NCI-H1436 treated with DMSO at 0.1 percent for 48 hours (cell line): ENCODE measurements around the gene LANCL1.
A peak's percentile ranks its signal among the peaks of the same experiment; 100 is the strongest.

Experiments
- DNase-seq: peaks from one replicate; lab custom pipeline; 2025; lab: John Stamatoyannopoulos, UW

The LANCL1 gene, protein sequence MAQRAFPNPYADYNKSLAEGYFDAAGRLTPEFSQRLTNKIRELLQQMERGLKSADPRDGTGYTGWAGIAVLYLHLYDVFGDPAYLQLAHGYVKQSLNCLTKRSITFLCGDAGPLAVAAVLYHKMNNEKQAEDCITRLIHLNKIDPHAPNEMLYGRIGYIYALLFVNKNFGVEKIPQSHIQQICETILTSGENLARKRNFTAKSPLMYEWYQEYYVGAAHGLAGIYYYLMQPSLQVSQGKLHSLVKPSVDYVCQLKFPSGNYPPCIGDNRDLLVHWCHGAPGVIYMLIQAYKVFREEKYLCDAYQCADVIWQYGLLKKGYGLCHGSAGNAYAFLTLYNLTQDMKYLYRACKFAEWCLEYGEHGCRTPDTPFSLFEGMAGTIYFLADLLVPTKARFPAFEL

DNA sequence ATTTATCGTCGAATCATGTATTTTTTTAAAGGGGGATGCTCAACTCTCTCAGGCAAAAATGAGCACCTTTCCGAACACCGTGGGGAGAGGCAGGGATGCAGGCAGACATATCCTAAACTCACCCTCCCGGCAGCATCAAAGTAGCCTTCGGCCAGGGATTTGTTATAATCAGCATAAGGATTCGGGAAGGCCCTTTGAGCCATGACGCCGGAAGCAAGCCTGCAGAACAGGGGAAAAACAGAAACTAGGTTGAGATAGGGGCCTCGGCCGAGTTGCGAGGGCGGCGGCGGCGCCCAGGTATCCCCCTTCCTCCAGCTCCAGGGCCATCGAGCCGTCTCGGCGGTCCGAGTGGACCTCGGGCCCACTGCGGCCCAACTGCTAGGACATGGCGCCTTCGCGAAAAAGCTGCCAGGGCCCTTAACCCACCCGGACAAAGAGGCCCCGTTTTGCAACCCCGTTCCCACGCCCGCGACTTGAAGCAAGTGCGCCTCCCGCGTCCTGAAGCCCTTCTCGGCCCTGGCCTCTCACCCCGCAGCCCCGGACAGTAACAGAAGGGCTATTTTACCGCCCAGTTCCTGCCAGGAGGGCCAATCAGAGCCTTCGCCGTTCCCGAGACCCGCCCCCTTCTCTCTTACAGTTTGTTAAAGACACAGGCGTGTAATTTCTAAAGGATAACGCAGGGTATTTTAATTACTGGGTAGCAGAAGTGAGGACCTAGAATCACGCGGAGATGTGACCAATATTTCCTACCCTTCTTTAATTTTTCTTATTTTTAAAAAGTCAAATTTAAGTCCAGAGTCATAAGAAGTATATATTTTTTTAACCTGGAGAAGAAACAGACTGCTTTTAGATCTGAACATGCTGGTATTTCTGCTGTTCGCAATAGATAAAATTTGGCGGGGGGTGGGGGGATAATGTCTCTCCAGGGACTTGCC lies at the start of gene LANCL1:
LANCL1 (minus strand) TSS at position 566 of the 935 bp plus-strand sequence; CDS start at position 203, 363 bp downstream.
- peak; percentile 74 for DNase-seq

DNA sequence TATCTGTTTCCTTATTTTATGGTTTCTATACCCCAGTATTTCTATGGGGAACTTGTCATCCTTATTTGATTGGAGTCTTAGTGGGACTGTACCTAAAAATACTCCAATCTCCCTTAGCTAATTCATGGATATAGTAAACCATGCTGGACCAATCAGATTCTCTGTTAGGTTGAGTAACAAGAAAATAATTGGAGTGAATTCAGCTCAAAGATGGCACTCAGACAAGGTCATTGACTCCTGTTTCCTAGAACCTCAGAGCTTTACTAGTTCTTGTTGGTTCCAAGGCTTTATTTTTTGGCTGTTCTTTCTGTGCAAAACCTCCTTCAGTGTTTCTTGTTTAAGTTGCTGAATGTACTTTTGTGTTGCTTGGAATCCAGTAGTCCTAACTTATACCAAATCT lies 48.0 kb upstream of the LANCL1 start:
- no peak for DNase-seq

DNA sequence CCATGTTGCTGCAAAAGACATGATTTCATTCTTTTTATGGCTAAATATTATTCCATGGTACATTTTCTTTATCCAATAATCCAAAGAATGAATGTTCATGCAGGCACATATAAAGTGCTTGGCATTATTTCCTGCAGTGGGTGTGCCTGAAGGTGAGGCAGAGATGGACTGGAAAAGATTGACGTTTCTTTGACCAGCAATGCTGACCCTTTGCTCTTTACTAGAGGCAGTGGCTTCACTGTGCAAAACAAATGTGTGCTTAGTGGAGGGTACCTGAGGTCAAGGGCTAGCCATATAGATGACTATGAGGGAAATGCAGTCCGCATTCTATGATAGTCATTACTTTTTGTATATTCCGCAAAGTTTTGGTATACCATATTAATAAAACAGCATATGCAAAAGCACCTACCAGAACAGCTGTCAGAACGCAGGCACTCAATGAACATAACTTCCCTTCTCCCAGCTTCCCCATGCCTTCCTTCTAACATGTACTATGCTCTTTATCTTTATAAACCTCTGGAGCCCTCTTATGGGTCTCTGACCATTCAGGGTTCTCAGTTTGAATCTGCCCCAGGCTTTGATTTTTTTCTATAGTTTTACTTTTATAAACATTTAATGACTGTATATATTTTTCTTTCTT lies 47.2 kb upstream of the LANCL1 start:
- DNase-seq, result no peak

DNA sequence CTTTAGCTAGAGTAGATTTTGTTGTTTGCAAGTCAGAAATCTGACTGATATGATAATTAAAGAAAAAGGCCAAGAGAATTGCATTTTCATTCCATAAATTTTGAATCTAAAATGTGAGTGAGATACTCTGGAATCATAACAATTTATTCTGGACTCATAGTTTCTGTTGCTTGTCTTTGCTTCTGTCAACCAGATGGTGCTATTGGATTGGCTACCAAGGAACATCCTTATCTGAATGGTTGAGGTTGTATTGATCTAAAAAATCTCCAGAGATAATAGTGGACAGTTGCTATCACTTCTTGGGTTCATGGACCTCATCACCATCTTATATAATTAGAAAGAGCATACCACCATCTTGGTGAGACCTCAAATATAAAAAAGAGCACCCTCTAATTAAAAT lies 45.8 kb upstream of the LANCL1 start:
- no peak for DNase-seq

DNA sequence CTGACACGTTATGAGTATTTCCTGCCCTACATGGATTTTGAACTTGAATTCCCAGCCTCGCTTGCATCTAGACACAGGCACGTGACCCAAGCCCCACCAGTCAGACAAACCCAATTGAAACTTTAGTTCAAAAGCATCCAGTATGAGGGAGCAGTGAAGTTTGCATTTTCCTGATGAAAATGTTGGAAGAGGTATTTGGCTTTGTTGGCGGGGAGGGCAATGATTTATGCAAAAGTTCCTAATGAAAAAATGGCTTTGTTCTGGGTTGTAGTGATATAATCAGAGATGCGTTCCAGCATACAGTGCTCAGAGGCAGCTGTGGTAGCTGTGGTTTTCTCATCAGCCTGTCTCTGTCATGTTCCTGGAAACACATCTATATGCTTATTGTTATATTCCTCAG lies 43.0 kb upstream of the LANCL1 start:
- no peak for DNase-seq

DNA sequence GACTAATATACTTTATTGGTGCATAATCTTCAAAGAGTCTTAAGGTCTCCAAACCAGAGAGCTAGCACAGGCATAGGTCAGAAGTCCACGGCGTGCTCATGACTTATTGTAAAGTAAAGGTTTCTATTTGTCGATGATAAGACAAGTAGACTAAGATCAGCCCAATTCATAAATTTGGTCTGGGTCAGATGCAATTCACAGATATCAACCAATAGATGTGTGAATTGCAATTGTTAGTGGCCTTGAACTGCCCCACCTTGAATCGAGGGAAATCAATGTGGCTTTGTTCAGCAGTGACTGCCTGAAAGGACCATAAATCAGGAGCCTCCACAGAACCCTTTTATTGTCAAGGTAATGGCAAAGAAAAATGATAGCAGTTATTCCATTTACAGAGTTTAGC lies 40.7 kb upstream of the LANCL1 start:
- no peak for DNase-seq

DNA sequence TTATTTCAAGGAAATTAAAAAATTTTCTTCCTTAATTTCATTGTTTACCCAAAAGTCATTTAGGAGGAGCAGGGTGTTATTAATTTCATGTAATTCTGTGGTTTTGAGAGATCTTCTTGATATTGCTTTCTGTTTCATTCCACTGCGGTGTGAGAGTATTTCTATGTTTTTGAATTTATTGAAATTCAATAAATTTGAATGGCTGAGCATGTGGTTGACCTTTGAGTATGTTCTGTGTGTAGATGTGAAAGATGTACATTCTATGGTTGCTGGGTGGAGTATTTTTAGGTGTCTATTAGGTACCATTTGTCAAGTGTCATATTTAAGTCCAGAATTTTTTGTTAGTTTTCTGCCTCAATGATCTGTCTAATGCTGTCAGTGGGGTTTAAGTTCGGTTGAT lies 39.4 kb upstream of the LANCL1 start:
- no peak for DNase-seq

DNA sequence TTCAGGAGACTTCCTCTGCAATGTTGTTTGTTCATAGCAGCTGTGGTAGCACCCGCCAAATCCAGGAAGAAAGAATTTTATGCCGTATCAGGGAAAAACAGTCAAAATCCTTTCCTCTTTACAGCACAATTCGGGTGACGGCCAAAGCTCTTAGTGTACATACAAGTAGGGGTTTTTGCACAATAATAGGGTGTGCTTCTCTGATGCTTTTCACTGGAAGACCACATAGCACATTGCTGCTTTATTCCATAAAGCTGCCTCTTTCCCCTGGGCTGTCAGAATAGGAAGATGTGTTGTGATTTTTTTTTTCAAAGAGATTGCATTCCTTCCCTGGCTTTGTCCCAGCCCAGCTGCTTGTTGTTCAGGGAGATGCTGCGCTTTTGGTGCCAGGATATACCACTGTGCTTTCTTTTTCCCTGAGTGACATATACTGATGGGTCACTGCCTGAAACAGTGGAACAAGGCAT lies 27.2 kb upstream of the LANCL1 start:
- no peak for DNase-seq

DNA sequence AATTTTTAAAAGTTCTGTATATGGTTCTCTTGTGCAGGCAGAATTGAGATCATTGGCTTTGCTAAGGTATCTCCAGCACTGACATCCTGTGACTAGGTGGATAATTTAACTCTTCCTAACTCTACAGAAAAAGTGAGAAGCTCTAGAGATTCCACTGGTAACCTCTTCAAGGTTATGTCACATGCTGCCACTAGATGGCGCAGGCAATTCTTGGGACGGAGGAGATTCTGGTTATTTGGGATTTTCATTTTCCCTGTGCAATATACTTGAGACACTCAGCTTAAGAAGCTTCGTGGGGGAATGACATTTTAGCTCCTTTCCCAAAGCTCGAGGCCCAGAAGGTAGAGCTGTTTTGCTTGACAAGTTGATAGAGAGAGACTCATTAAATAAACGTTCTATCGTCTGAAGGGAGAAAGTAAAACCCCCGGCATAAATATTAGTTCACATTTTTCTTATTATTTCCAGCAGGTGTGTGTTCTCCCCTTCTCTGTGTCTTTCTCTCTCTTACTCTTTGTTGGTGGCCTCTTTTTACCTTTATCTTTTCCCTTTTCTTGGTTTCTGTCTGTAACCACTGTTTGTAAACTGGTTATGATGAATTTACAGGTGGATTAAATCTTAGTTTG lies 26.6 kb upstream of the LANCL1 start:
- no peak for DNase-seq

DNA sequence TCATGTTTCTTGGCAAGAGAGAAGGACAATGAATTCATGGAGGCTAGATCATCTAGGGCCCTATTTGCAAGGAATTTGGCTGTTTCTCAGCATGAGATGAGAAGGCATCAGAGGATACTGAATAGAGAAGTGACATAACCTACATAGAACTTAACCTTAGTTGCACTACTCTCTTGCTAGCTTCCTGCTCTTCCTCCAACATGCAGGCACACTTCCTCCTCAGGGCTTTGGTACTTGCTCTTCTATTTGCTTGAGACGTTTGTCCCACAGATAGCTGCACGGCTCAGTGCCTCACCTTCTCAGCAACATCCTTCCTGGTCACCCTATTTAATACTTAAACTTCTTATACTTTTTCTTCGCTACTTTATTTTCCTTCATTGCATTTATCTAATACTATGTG lies 20.0 kb upstream of the LANCL1 start:
- DNase-seq, result no peak

DNA sequence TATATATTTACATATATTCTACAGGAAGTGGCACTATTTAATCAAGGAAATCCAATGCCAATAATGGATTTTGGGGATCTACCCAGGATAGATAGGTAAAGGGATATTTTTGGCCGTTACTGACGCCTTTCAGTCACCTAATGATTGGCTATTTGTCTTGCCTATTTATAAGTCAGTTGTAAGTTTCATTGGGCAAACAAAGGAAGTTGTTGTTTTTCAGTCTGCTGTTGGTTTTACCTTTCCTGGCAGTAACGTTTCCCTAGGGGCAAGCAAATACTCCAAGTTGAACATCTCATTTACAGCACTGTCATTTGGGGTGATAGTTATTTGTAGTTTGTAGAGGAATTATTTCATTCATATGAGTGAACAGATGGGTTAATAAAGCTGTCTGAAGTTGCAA lies 17.0 kb upstream of the LANCL1 start:
- DNase-seq, result no peak

DNA sequence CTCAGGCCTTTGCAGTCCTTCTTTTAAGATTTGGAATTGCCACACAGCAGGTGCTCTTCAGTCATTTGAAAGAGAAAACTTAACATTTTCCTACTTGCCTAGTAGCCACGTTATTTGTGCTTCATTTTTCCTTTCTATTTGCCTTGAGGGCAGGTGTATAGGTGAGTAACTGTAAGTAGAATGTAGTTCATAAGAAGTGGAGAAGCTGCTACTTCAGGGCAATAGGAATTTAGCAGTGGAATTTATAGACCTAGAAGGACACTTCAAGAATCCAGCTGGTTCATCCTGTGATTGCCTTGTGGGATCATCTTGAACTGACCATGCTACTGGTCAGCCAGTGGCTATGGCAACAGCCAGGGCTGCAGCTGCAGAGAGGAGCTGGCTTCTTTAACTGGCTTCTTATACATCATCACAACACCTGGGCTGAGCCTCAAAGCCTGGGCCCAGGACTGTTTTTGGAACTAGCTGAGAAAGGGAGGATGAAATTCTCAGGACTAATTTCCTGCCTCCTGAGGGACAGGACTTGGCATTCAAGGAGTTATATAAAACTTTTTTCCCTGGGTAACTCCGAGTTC lies 5.1 kb upstream of the LANCL1 start:
- DNase-seq, result no peak

DNA sequence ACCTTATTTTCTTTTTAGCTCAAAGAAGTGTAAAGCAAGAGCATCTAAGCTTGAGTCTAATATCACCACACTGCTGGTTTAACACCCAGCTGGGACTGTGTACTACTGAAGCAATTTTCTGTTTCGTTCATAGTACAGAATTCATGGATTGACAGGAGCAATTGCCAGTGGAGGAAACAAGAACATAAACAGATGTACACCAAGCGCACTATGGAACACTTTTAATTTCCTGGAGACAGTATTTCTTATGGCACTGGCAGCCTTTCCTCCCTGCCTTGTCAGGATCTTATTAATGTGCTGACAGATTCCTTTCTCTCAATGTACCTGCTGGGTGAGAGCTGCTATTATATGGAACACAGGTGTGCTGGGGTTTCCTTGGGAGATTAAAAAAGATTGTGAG lies 4.2 kb upstream of the LANCL1 start:
- no peak for DNase-seq

DNA sequence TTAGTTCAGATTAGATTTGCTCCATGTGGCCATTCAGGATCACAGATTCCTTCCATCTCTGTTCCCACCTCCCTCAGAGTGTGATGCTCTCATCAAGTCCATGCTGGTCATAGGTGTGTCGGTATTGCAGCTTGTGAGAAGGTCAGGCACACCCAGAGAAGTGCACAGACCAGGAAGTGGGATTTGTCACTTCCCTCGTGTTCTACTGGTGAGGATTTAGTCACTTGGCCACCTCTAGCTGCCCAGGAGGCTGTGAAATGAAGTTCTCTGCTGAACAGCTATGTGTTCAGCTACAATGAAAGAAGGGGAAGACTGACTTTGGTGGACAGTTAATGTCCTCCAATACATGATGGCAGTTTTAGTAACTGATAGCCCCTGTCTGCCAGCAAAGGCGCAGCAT lies 3.5 kb upstream of the LANCL1 start:
- no peak for DNase-seq

DNA sequence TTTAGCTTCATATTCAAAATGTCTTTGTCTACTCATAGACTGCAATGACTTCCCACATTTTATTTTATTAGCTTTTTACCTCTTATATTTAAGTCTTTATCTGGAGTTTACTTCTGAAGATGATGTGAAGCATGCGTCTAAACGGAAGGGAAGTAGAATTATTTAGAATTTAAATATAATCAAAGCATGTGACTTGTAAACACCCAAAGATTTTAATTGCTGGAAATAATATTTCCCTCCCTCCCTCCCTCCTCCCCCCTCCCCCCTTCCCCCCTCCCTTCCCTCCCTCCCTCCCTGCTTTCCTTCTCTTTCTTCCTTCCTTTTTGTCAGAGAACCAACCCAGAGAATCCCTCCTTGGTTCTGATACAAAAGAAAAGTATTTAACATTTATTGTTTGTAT lies 2.1 kb upstream of the LANCL1 start:
- DNase-seq, result no peak

DNA sequence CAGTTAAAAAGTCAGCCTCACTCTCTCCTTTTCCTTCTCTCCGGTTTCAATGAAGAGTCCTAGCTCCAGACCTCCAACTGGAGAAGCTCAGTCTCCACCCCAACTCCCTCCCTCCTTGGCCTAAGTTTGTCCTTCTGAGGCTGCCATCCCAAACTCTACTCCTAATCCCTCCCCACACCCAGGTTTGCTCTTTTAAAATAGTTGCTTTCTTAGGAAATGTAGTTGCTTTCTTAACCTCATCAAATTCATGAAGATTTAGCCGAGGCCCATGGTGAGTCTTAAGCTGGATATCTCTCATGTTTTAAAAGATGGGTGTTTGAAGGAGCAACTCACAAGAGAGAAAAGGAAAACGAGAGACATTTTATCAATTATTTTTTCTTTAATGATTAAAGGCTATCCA lies 937 bp upstream of the LANCL1 start:
- no peak for DNase-seq

DNA sequence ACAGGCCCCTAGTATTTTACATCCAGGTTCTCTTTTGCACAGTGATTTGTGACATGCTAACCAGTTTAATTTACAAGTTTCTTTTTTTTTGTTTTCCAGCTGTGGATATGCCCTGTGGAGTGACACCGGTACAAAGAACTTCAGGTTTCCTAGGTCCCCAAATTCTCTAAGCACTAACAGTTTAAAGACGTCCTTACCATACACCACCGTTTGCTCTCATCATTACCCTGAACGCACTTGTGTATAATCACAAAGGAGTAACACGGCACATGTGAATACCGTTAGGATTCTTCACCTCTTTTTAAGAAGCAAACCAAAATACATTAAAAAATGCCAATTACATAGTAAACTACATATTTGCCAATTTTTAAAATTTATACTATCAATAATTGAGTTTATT lies 853 bp downstream of the LANCL1 start:
- DNase-seq, result no peak

DNA sequence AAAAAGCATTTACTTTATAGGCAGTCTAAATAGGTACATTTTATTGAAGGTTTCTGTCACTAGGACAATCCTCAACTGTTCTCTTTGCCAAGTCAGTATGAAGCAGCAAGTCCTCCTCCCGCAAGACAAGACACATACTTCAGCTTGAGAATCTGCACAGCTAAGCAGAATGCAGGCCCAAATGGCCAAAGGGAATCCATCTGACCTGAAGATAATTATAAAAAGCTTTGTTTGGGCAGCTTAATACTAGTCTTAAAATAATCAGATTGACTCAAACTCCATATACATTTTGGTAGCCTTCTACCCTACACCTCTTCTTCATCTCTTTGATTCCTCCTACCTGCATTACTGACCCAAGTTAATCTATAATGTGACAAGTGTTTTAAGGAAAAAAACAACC lies 1.8 kb downstream of the LANCL1 start:
- no peak for DNase-seq

DNA sequence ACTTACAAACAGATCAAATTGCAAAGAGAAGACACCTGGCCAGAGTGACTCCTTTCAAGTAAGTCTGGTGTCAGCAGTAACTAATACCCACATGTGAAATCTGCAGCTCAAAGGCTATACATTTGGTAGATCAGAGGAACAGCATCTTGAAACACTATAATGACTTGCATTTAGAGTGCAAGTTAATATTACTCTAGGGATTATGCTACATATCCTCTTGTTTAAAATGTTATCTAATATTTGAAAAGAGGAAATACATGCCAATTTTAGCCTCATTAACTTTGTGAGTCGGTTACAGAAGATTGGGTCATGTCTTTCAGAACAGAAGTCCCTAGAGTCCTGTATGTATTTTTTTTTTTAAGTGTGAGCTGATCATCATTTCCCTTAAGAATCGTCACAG lies 15.2 kb downstream of the LANCL1 start:
- peak; percentile 63 for DNase-seq

DNA sequence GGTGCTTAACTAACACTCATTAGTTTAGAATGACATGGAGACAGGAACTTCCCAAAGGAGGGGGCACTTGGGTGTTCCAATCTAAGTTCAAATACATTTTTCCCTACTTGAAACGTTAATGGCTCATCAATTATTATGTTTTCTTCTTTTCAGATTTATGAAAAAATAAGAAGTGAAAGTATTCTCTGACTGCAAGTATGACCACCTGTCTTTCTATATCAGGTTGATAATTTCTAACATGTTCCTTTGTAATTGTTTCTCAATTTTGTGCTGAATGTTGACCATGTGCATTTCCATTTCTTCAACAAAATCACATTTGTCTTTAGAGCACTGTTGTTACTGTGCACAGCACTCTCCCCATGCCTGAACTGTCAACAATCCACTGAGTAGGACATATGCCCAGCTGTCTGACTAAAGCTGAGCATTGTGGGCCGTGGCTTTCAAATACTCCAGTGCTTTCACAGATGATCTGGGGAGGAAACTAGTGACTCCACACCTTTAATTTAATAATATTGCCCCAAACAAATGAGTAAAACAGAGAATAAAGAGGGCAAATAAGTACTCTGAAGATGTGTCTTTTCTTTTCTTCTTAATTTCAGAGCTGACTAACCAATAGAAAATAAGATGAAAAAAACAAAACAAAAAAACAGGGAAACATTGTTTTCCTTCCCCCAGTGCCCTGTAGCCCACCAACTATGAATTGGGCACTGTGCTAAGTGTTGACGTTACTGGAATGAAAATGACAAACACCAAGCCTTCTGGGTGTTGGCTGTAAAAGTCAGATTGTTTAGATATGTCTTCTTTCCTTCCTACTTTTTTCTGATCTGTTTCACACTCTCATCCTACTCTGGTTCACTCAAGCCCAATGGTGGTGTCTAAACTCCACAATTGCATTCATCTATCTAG lies 16.0 kb downstream of the LANCL1 start:
- DNase-seq, result no peak

DNA sequence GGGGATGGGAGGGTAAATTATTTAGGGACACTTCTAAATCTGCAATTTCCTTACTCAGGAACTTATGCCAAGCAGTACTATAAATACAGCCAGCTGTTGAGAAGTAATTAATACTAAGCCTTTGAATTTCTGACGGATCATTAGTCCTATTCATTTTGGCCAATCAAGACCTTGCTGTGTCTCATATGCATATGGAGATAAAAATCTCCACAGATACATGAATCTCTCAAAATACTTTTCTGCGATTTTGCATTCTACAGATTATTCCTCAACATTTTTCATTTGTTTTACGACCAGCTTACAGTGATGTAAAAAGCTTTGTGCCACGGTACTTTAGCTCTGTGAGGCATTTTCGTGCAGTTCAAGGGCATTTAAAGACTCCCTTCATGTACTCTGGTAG lies 16.7 kb downstream of the LANCL1 start:
- DNase-seq, result no peak
